Right ventricle myocardium inferior (tissue), 1 donor: ENCODE measurements around the gene WDPCP. TPM values are rescaled to one million over a fixed set of nuclear protein-coding genes. Genes with fewer than 3 reads are reported as not detected.
A peak's percentile ranks its signal among the peaks of the same experiment; 100 is the strongest.
"Not testable (repeated sequence)": the region's sequence is repeated elsewhere in the genome, so short reads cannot be mapped to it uniquely, and the experiment has no call there.

Experiments
- ATAC-seq: fragments of 200-7000 bp; cut with Tn5 transposase; one replicate; pipeline ENCODE4 v1.9.1; 2020; ENCODE audit warnings: mild to moderate bottlenecking, moderate library complexity
- DNase-seq: peaks from one replicate; pipeline ENCODE4 v3.0.0; 2021; ENCODE audit errors: missing footprints
- intact Hi-C: fragments of 100-400 bp; cut with DNase I; formaldehyde crosslinking; loops from one replicate; pipeline ENCODE4 v1.11.0; 2022
- total RNA-seq: library from RNA; stranded (reverse); fragmentation: NEBNext Ultra II Directional; extraction: Animal tissue kit (Norgen Biotek cat#: 25700); gene quantifications from one replicate; pipeline ENCODE4 v1.2.1, GENCODE V29; 2021
- donor health status: DM: no; HTN: yes; CAD: no; lungs with severe emphysema.

The WDPCP gene
- total RNA-seq, 1 donor from 2014 or later = 13.5 TPM

- peak; percentile 32 for ATAC-seq
- DNase-seq = no peak
- intact Hi-C loops = loop anchor here (10.0 kb wide), 1 partner anchor 418 kb away; the partner anchor contains the start of gene VPS54
Observed at GRCh38 chr2:63596401-63596883, 8.2 kb upstream of the WDPCP start.

GRCh38 chr2:63594660-63595059 is 6.4 kb upstream of the WDPCP start:
- no peak for ATAC-seq
- intact Hi-C loops = loop anchor here (10.0 kb wide), 1 partner anchor 420 kb away; the partner anchor contains the start of gene VPS54
- DNase-seq = no peak

GRCh38 chr2:63591566-63592175 is 3.4 kb upstream of the WDPCP start:
- DNase-seq = no peak
- intact Hi-C loops = loop anchor here (10.0 kb wide), 1 partner anchor 423 kb away; the partner anchor contains the start of gene VPS54
- no peak for ATAC-seq

GRCh38 chr2:63590626-63591408 is 2.5 kb upstream of the WDPCP start:
- intact Hi-C loops = loop anchor here (10.0 kb wide), 1 partner anchor 424 kb away; the partner anchor contains the start of gene VPS54
- peak; percentile 31 for ATAC-seq
- DNase-seq = no peak

- ATAC-seq = peak; percentile 3
- intact Hi-C loops = loop anchor here (2.0 to 10.0 kb wide), 3 partner anchors 45 to 253 kb away; partner anchors contain the start of gene UGP2
- DNase-seq = no peak
Observed at GRCh38 chr2:63589148-63589958, 1.1 kb upstream of the WDPCP start.

- intact Hi-C loops = loop anchor here (2.0 to 10.0 kb wide), 3 partner anchors 43 to 254 kb away; partner anchors contain the start of gene UGP2
- DNase-seq (no peak), ATAC-seq (peak; percentile 1)
Observed at GRCh38 chr2:63587814-63588384, 378 bp downstream of the WDPCP start.

GRCh38 chr2:63582873-63583272 is 5.4 kb downstream of the WDPCP start:
- DNase-seq = no peak
- no peak for ATAC-seq
- intact Hi-C loops = loop anchor here (10.0 kb wide), 1 partner anchor 98 kb away; no protein-coding TSS in a partner anchor

- ATAC-seq = peak; percentile 83
- DNase-seq = no peak
- intact Hi-C loops = loop anchor here (10.0 kb wide), 1 partner anchor 97 kb away; no protein-coding TSS in a partner anchor
Observed at GRCh38 chr2:63581298-63581961, 6.8 kb downstream of the WDPCP start.

- DNase-seq (no peak), ATAC-seq (no peak)
- intact Hi-C loops = loop anchor here (10.0 kb wide), 1 partner anchor 96 kb away; no protein-coding TSS in a partner anchor
Observed at GRCh38 chr2:63580651-63581297, 7.5 kb downstream of the WDPCP start.

GRCh38 chr2:63578767-63579166 is 9.5 kb downstream of the WDPCP start:
- intact Hi-C loops = no loop called here
- DNase-seq (no peak), ATAC-seq (no peak)

GRCh38 chr2:63576546-63576945 is 11.7 kb downstream of the WDPCP start:
- ATAC-seq (peak; percentile 35), DNase-seq (no peak)
- intact Hi-C loops = no loop called here

- ATAC-seq, DNase-seq, intact Hi-C loops: not testable (repeated sequence)
Observed at GRCh38 chr2:63573726-63574345, 14.4 kb downstream of the WDPCP start.

GRCh38 chr2:63573026-63573425 is 15.3 kb downstream of the WDPCP start:
- ATAC-seq, DNase-seq, intact Hi-C loops: not testable (repeated sequence)

GRCh38 chr2:63572001-63572400 is 16.3 kb downstream of the WDPCP start:
- ATAC-seq (no peak), DNase-seq (no peak)
- intact Hi-C loops = no loop called here

GRCh38 chr2:63571291-63571690 is 17.0 kb downstream of the WDPCP start:
- ATAC-seq = no peak
- no peak for DNase-seq
- intact Hi-C loops = no loop called here

GRCh38 chr2:63569740-63570139 is 18.5 kb downstream of the WDPCP start:
- ATAC-seq (no peak), DNase-seq (no peak)
- intact Hi-C loops = no loop called here

- ATAC-seq (peak; percentile 48), DNase-seq (no peak)
- intact Hi-C loops = no loop called here
Observed at GRCh38 chr2:63562751-63563150, 25.5 kb downstream of the WDPCP start.
